ENCODE measurements around the gene LENG1.

DNA sequence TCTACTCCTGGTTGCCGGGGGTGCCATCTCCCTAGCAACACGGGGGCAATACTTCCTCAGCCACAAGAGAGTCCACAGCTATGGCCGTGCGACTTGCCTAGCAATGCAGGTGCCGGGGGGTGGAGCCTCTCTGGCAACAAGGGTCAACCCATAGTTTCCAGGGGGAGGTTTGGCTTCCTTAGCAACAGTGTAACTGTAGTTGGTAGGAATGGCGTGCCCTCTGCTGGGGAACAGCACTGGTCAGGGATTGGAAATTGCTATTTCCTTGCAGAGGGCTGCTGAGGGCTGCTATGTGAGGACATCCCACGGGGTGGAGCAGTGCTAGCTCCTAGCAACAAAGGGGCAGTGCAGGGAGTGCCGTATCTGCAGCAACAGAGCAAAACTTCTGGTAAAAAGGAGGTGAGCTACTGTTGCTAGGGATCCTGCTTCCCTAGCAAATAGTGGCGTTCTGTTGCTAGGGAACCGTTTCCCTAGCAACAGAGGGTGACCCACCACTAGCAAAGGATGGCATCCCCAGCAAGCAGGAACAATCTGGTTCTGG lies 20.5 kb upstream of the LENG1 start:
- TF ChIP-seq CTCF (conservative IDR thresholded peaks at IDR 0.05; ENCODE audit: low read length), result peak; percentile 25
- no peak for TF ChIP-seq EZH2phosphoT487 (IDR thresholded peaks at IDR 0.05; ENCODE audit: borderline replicate concordance)
